AG10803 (cell line): Measurements from ENCODE around the gene ZNF407.

Experiments used
- DNase-seq: peaks from one replicate; pipeline ENCODE4 v3.0.0; 2010; ENCODE audit warnings: low read depth
- H3K4me3 ChIP-seq: 2 replicates; pipeline ENCODE4 v1.5.1; 2011; ENCODE audit warnings: mild to moderate bottlenecking, low read length, control low read depth
- TF ChIP-seq, protein P1 (sequence below): conservative IDR thresholded peaks from 2 replicates; pipeline ENCODE4 v1.5.1; 2011; ENCODE audit warnings: mild to moderate bottlenecking, low read length, control low read depth, inconsistent platforms

Gene ZNF407

DNA sequence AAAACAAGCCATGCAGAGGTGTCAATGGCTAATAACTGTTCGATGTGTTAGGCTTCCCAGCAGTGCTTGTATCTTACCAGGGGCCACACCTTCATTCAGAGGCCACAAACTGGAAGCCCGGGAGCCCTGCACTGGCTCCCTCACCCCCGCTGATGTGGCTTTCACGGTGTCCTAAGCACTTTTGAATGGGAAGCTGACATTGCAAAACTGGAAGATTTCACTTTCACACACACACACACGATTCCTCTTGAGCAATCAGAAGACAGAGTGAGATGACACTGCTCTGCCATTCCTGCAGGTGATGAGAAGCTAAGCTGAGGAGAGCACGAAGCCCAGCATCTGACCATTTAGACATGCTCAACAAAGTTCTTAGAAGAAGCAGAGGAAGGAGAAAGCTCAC, 8.6 kb upstream of the ZNF407 start:
- DNase-seq = no peak

DNA sequence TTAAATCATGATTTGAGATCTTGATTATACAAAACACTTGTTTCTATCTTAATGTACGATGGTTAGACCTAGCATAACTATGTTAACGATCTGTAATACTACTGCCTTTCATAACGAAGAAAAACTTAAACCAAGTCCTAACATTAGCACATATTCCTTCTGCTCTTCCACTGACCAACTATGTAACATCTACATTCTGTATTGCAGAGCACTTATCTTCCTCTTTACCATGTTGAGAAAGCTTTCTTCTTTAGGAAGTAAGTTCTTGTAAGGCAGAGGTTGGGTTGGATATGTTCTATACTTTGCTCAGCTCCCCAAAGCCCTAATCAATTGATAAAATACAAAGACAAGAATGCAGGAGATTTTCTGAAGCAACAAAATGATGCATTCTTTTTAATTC, 7.9 kb upstream of the ZNF407 start:
- DNase-seq = no peak
- TF ChIP-seq, protein P1, sequence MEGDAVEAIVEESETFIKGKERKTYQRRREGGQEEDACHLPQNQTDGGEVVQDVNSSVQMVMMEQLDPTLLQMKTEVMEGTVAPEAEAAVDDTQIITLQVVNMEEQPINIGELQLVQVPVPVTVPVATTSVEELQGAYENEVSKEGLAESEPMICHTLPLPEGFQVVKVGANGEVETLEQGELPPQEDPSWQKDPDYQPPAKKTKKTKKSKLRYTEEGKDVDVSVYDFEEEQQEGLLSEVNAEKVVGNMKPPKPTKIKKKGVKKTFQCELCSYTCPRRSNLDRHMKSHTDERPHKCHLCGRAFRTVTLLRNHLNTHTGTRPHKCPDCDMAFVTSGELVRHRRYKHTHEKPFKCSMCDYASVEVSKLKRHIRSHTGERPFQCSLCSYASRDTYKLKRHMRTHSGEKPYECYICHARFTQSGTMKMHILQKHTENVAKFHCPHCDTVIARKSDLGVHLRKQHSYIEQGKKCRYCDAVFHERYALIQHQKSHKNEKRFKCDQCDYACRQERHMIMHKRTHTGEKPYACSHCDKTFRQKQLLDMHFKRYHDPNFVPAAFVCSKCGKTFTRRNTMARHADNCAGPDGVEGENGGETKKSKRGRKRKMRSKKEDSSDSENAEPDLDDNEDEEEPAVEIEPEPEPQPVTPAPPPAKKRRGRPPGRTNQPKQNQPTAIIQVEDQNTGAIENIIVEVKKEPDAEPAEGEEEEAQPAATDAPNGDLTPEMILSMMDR = no peak
- no peak overlapping the region for H3K4me3 ChIP-seq

More for the DNA sequence above, 8.6 kb upstream of the ZNF407 start:
- H3K4me3 ChIP-seq = no peak overlapping the region
- TF ChIP-seq, protein P1 = no peak

DNA sequence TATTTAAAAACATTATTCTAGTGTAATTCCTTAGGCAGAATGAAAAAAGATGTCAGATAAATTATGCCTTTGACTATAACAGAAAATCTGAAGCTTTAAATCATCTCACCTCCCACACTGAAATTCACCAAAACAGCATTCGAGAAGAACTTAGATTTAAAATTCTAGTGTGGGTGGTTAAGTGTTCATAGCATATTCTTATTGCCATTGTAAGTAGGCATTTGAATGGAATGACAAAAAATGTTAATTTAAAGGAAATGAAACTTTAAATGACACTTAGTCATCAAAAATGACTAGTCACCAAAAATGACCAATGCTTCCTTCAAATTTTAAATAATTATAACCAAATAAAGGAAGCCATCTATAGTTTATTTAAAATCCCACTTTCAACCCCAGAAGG, 7.0 kb upstream of the ZNF407 start:
- no peak for DNase-seq
- H3K4me3 ChIP-seq = no peak overlapping the region
- TF ChIP-seq, protein P1 = no peak

DNA sequence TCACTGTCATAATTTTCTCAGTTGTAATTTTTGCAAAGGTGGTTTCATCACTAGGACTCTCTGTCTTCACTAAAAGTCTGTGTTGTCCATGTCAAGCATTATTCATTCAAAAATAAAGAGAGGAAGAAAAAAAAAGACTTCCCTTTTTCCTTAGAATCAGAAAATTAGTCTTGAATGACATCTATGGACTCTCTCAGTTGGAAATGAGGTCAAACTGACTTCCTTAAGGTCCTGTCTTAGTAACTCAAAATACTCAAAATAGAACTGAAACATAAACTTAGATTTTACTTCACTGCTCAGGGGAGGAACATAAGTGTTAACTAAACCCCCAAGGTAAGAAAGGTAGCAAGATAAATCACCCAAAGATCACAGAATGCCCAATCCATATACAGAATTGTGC, 2.2 kb upstream of the ZNF407 start:
- no peak for DNase-seq

DNA sequence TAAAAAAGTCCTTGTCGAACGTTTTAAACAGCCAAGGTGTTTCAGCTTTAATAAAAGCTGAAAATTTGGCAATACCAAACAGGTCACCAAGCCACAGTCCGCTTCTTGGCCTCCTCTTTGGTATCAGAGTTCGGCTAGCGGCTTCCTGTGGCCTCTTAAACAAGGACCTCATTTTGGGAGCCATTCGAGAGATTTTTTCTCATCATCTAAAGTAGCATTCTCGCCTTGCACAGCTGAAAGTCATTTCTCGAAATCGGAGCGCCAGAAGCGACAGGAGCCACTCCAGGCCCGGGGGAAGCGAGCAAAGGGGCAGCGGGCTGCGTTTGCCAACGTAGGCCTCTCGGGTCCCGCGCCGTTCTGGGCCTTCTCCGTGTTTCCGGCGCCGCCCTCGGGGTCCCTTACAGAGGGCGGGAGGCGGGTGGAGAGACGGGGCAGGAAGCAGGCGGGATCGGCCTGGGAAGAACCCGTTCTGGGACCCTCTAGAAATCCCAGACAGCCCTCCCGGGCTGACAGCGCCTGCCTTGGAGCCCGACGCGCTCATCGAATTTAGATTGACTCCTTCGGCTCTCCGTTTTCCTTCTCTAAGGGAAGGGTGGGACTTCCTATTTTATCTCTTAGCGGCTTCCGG, 522 bp upstream of the ZNF407 start:
- peak overlapping the region; percentile 90 for H3K4me3 ChIP-seq
- DNase-seq = peak; percentile 75
- TF ChIP-seq, protein P1 = no peak

More for the DNA sequence above, 2.2 kb upstream of the ZNF407 start:
- TF ChIP-seq, protein P1 = no peak
- H3K4me3 ChIP-seq = no peak overlapping the region

DNA sequence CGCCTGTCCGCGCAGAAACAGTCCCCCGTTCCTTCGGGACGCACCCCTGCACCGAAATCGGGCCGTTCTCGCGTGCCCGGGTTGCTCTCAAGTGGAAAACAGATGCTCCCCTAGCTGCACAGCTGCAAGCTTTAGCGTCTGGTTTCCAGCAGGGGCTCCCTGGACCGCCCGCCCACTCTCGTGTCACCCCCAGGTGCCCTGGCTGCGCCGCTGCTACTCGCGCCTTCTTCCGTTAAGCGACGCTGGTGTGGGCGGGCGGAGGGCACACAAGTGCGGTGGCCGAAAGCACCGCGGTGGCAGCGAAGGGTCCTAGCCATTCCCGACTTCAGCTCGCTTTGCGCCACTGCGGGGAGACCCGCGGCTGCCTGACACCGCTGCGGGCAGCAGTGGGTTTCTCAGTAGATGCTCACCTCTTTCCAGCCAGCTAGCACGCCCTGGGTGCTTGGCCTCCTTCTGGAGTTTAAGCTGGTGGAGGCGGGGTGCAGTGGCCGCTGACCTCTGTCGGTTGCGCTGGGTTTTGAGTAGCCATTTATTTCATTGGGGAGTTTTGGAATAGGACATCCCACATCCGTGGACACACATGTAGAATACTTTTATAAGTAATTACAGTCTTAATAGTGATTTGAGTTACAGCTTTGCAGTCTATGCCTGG, 806 bp downstream of the ZNF407 start:
- peak overlapping the region; percentile 90 for H3K4me3 ChIP-seq
- DNase-seq = peak; percentile 17
- TF ChIP-seq, protein P1 = peak; percentile 9

DNA sequence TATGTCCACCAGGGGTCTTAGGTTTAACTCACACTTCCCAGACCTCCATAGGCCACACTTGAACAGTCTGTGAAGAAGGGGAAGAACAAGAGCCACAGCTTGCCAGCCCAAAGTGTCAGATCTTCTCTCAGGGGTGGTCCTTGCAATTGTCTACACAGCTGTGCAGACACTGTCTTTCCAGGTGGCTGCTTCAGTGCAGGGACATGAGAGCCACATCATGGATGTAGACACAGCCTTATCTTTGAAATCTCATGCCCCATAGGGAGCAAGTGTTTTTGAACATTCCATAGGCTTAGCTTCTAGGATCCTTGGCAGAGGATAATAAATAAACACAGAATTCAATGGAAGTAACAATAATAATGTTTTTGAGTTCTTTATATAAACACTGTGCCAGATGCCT, 6.7 kb downstream of the ZNF407 start:
- TF ChIP-seq, protein P1 = no peak
- no peak for DNase-seq
- no peak overlapping the region for H3K4me3 ChIP-seq
